ENCODE data around the gene MORN4.

MORN4 gene

DNA sequence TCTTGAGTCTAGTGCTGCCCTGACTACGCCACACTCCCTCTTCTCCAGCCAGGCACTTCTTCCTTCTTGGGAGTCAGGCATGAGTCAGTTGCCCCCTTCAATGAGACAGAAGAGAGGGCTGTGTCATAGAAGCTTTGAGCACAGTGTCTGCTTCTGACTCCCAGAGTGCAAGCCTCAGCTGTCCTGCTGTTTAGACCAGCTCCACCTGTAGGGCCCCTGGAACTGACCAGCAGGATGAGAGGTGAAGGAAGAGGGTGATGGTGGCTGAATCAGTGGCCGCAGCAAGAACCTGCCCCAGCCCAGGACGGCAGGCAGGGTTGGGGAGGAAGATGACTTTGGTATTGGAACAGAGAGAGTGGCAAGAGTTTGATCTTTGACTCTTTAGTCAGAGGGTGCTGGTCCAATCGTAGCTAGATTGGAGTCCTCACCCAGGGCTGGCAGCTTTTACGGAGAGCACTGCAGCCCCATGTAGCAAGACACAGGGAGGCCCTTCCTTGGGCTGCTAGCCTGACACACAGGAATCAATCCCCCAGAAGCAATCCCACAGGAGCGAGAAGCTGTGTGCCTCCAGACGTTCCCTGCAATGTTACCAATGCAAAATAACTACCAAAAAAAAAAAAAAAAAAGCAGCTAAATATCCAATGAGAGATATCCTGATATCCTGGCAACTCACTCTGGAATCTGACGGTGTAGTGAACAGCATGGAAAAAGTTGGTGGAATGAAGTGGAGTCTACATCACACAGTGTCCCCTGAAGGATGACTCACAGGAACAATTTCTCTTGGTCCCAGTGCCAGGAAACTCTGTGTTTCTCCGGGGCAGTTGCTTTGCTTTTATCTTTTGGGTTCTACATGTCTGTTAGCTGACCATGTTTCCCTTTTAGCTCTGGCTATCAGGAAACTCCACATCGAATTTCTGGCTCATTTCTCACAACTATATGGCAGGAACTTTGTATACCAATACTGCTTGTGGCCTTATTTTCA lies 36.9 kb downstream of the MORN4 start:
- Histone ChIP-seq H3K4me1 (ENCODE audit: control insufficient read depth, insufficient read depth, low read length) (no peaks in the 10 kb centered on the region), H3K9me3 (ENCODE audit: control insufficient read depth, insufficient read depth, low read depth, low read length) (no peaks in the 10 kb centered on the region), H3K4me3 (ENCODE audit: low read depth, low read length) (no peak overlapping the region), H3K27ac (ENCODE audit: extremely low read depth, low read depth, low read length) (no peak overlapping the region), H3K36me3 (ENCODE audit: control insufficient read depth in 2 of 2, insufficient read depth in 1 of 2, low read length in 2 of 2) (no peaks in the 10 kb centered on the region)
- ChIA-PET CTCF (interaction anchor here (0.6 to 1.3 kb wide), 7 partner anchors 9 to 388 kb away, joined by 3 to 11 read pairs (median 4); partner anchors contain the start of gene ANKRD2), POLR2A (interaction anchor here (0.6 to 1.0 kb wide), 4 partner anchors 24 to 99 kb away, joined by 3 read pairs; partner anchors contain the start of gene ANKRD2)
- TF ChIP-seq TRIM28 (IDR thresholded peaks at IDR 0.05; ENCODE audit: borderline replicate concordance, low read length) (no peak), ZNF112 (tag by site-specific recombination; IDR thresholded peaks at IDR 0.05) (no peak), ZNF610 (tag by site-specific recombination; IDR thresholded peaks at IDR 0.05; ENCODE audit: borderline replicate concordance) (no peak), ZXDB (tag by site-specific recombination; IDR thresholded peaks at IDR 0.05) (no peak), BCL11A (tag by site-specific recombination; IDR thresholded peaks at IDR 0.05; ENCODE audit: low read depth) (no peak), ZNF549 (tag by site-specific recombination; IDR thresholded peaks at IDR 0.05) (no peak), BCL6B (tag by site-specific recombination; IDR thresholded peaks at IDR 0.05) (no peak), ZNF623 (tag by site-specific recombination; IDR thresholded peaks at IDR 0.05) (no peak), PRDM1 (tag by site-specific recombination; IDR thresholded peaks at IDR 0.05) (peak; percentile 62; the same call in 1 of the 2 replicates), ZBTB21 (tag by site-specific recombination; IDR thresholded peaks at IDR 0.05) (0 out of 2 replicates have a peak, but pooled peaks have one; percentile 17), ZNF596 (tag by site-specific recombination; IDR thresholded peaks at IDR 0.05) (no peak), ZNF169 (tag by site-specific recombination; IDR thresholded peaks at IDR 0.05) (no peak), ZNF785 (tag by site-specific recombination; IDR thresholded peaks at IDR 0.05) (no peak), ZNF335 (tag by site-specific recombination; conservative IDR thresholded peaks at IDR 0.05) (0 out of 2 replicates have a peak, but pooled peaks have one; percentile 12), MEIS1 (CRISPR knock-in tag; IDR thresholded peaks at IDR 0.05; ENCODE audit: borderline replicate concordance) (no peak), ZNF664 (tag by site-specific recombination; IDR thresholded peaks at IDR 0.05) (no peak), ZNF660 (tag by site-specific recombination; IDR thresholded peaks at IDR 0.05) (peak; percentile 62; the same call in 1 of the 2 replicates), ZNF138 (tag by site-specific recombination; IDR thresholded peaks at IDR 0.05; ENCODE audit: borderline replicate concordance) (no peak), ZIC2 (tag by site-specific recombination; IDR thresholded peaks at IDR 0.05) (peak; percentile 68)

- CTCF ChIA-PET, result interaction anchor here (0.6 to 0.8 kb wide), 3 partner anchors 9 to 21 kb away, joined by 3 to 4 read pairs (median 3); partner anchors contain the start of gene ANKRD2
- Histone ChIP-seq H3K36me3 (ENCODE audit: control insufficient read depth in 2 of 2, insufficient read depth in 1 of 2, low read length in 2 of 2) (no peaks in the 10 kb centered on the region), H3K4me1 (ENCODE audit: control insufficient read depth, insufficient read depth, low read length) (no peaks in the 10 kb centered on the region), H3K4me3 (ENCODE audit: low read depth, low read length) (no peak overlapping the region), H3K9me3 (ENCODE audit: control insufficient read depth, insufficient read depth, low read depth, low read length) (no peaks in the 10 kb centered on the region), H3K27ac (ENCODE audit: extremely low read depth, low read depth, low read length) (no peak overlapping the region)
- POLR2A ChIA-PET, result no interaction called here
- TF ChIP-seq ZFP37 (tag by site-specific recombination; IDR thresholded peaks at IDR 0.05), result no peak
- no peak for TF ChIP-seq ZNF514 (tag by site-specific recombination; IDR thresholded peaks at IDR 0.05)
- TF ChIP-seq ZBTB8A (tag by site-specific recombination; IDR thresholded peaks at IDR 0.05), result no peak
- no peak for TF ChIP-seq ZNF529 (tag by site-specific recombination; IDR thresholded peaks at IDR 0.05; ENCODE audit: insufficient replicate concordance)
- TF ChIP-seq ZNF548 (tag by site-specific recombination; IDR thresholded peaks at IDR 0.05), result no peak
- no peak for TF ChIP-seq HOXA7 (CRISPR knock-in tag; IDR thresholded peaks at IDR 0.05; ENCODE audit: borderline replicate concordance)
- TF ChIP-seq KLF10 (tag by site-specific recombination; IDR thresholded peaks at IDR 0.05), result no peak
- no peak for TF ChIP-seq ZNF670 (tag by site-specific recombination; IDR thresholded peaks at IDR 0.05; ENCODE audit: low read depth)
- no peak for TF ChIP-seq KLF1 (tag by site-specific recombination; IDR thresholded peaks at IDR 0.05)
- TF ChIP-seq ZFHX2 (tag by site-specific recombination; conservative IDR thresholded peaks at IDR 0.05), result no peak
- TF ChIP-seq ZNF626 (tag by site-specific recombination; IDR thresholded peaks at IDR 0.05), result no peak
- TF ChIP-seq ZNF747 (tag by site-specific recombination; IDR thresholded peaks at IDR 0.05), result no peak
- no peak for TF ChIP-seq ZNF843 (tag by site-specific recombination; IDR thresholded peaks at IDR 0.05)
These were observed 39.9 kb downstream of the MORN4 start for GRCh38 chr10:97593421-97593820.
